OCI-LY7 (cell line): ENCODE data around the gene GH1.
"Not testable (repeated sequence)": the region's sequence is repeated elsewhere in the genome, so short reads cannot be mapped to it uniquely, and the experiment has no call there.

Experiments
- CTCF ChIP-seq: fragments of 200-600 bp; sonication (generic); conservative IDR thresholded peaks from 2 replicates; pipeline ENCODE4 v1.5.1; 2014; ENCODE audit warnings: mild to moderate bottlenecking, antibody characterized with exemption, low read length, moderate library complexity, mixed read lengths
- EZH2phosphoT487 ChIP-seq: fragments of 200-600 bp; sonication (generic); IDR thresholded peaks from 2 replicates; pipeline ENCODE4 v1.6.1; 2018; ENCODE audit warnings: low read depth, borderline replicate concordance, mild to moderate bottlenecking, mixed run types, antibody characterized with exemption, low read length, moderate library complexity, mixed read lengths

DNA sequence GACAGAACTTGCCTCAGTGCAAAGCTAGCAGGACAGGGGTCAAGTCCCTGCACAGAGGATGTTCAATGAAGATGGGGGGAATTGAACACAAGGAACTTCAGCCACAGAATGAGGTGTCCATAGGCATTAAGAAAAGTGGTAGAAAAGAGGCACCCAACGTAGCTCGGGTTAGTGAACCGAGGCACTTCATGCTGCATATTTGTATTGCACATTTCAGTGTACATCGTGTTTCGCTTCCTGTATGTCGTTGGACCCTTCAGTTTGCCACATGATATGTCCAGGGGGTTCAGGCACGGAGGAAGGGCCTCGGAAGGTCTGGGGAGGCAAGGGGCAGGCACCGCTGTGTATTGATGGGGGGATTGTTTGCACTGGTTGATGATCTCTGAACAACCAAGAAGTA, 40.2 kb downstream of the GH1 start:
- not testable (repeated sequence) for TF ChIP-seq CTCF, EZH2phosphoT487
